WI38 (cell line): ENCODE measurements around the gene HTR1E.

ENCODE experiments used
- H3K4me3 ChIP-seq: 2 replicates; pipeline ENCODE4 v1.5.1; 2011; ENCODE audit warnings: low read depth, mild to moderate bottlenecking, control low read depth, low read length
- TF ChIP-seq, protein P1 (sequence below): IDR thresholded peaks from 2 replicates; pipeline ENCODE4 v1.5.1; 2012; ENCODE audit warnings: low read depth, mild to moderate bottlenecking, control low read depth, low read length

HTR1E gene

DNA sequence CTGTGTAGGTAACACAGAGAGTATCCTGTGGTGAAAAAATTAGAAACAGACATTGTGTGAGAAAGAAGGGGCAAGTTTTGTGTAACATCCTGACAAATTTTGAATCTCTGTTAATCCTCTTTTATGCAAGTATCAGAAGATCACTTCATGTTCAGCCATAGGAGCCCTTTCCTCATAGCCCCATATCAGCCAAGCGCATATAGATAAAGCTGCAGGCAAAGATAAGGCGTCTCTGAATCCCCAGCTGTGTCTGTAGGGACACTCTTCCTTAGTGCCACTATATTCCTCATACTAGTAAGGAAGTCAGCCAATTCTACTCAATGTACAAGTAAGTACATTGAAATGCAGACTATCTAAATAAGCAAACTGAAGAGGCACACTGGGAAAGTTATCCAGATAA is 22.3 kb downstream of the HTR1E start:
- no peak overlapping the region for H3K4me3 ChIP-seq
- TF ChIP-seq, protein P1, sequence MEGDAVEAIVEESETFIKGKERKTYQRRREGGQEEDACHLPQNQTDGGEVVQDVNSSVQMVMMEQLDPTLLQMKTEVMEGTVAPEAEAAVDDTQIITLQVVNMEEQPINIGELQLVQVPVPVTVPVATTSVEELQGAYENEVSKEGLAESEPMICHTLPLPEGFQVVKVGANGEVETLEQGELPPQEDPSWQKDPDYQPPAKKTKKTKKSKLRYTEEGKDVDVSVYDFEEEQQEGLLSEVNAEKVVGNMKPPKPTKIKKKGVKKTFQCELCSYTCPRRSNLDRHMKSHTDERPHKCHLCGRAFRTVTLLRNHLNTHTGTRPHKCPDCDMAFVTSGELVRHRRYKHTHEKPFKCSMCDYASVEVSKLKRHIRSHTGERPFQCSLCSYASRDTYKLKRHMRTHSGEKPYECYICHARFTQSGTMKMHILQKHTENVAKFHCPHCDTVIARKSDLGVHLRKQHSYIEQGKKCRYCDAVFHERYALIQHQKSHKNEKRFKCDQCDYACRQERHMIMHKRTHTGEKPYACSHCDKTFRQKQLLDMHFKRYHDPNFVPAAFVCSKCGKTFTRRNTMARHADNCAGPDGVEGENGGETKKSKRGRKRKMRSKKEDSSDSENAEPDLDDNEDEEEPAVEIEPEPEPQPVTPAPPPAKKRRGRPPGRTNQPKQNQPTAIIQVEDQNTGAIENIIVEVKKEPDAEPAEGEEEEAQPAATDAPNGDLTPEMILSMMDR, result no peak

DNA sequence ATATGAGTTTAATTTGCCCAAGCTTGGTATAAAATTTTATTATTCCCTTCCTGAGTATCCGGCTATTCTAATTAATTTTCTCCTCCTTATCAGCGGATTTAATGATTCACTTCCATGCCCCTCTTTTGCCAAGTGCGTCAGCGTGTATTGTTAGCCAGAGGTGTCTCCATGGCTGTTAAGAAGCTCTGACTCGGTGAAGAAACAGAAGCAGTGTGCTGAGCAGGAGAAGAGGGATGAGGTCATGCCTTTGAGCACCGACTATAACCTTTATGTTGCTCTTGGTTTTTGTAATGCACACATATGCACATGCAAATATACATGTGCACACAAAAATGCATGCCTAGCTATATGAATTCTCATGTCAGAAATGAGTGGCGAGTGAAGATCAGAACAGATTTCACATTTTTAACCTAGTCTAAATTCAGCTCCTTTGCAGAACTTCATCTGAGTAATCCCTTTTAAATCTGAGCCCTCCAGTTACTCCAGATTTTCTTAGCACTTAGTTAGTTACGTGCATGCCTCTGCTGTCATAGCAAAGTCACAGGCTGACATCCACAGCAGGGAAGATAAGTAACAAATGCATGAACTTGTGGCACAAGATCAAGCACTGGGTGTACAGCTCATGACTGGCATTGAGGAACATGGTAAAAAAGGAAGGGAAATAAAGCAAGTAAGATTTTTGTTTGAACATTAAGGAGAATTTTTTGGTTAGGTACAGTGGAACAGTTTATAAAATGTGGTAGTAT is 24.3 kb downstream of the HTR1E start:
- no peak overlapping the region for H3K4me3 ChIP-seq
- TF ChIP-seq, protein P1, result no peak

DNA sequence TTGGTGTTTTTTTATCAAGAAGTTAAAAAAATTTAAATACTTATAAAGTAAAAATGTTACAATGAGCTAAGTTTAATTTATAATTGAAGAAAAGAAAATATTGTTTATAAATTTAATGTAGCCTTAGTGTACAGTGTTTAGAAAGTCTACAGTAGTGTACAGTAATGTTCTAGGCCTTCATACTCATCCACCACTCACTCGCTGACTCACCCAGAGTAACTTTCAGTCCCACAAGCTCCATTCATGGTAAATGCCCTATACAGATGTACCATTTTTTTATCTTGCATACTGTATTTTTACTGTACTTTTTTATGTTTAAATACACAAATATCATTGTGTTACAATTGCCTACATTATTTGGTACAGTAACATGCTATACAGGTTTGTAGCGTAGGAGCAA is 26.0 kb downstream of the HTR1E start:
- no peak overlapping the region for H3K4me3 ChIP-seq
- TF ChIP-seq, protein P1, result no peak

DNA sequence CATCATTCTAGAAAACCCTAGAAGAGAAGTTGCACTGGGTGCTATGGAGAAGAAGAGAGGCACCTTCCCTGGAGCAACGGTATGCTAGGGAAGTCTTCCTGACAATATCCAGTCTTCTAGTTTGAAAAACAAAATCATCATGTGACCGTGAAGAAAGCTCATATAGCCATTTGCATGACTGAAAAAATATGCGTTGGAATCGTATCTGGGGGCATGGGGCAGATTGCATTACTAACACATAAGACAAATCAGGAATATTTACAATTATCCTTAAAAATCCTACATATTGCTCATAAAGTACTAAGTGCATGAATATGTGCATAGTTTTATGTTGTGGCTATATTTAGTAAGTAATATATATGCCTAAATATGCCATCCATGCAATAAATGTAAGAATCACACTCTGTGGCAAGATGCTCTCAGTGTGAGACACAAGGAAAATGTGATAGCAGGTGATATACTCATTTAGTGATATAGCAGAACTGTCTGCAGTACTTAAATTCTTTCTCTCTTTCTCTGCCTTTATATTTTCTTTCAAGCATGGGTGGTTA is 26.8 kb downstream of the HTR1E start:
- no peak overlapping the region for H3K4me3 ChIP-seq
- TF ChIP-seq, protein P1, result no peak

DNA sequence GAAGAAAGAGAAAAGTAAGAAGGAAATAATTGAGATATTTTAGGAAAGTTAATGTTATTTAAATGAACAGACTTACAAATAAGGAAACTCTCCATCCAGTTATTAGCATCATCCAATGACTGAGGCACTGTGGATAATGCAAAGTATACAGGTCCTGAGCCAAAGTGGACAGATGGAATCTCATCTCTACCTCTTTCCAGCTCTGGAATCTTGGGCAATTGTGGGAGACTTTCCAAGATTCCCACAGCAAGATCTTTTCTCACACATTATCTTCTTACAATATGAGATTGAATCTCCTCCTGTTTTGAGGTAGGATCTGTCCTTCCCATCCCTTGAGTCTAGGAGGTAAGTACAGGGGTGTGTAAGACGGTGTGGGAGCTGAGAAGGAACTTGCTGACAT is 28.9 kb downstream of the HTR1E start:
- TF ChIP-seq, protein P1, result no peak
- no peak overlapping the region for H3K4me3 ChIP-seq

DNA sequence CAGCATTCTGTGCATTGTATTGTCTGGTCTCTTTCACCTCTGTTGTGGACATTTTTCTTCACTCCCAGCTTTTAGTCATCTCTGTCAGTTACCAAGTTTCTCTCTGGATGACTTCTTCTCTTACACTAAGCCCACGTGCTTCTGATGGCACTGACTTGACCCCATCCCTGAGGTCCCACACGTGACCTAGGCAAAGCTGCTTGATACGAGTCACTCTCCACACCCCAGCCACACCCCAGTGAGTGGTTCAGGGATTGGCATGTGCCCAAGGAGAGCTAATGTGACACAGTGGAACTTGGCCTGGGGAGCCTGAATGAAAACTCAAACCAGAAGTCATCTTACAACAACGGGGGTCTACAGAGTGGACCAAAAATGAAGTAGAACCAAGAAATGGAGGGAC is 32.2 kb downstream of the HTR1E start:
- TF ChIP-seq, protein P1, result no peak

DNA sequence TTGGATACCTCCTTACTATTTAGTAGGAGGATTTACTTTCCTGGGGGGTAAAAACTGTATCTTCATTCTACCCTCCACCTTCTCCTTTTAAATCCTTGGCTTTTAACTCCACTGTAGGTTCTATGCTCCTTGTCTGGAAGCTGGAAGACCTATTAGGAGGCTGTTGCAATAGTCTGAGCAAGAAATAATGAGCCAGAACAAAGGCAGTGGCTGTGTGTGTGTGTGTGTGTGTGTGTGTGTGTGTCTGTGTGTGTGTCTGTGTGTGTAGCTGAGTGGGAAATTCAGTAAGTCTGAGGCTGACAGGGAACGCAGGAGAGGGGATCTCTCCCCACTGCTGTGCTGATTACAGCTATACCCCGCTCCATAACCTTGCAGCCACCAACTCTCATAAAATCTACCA is 35.8 kb downstream of the HTR1E start:
- TF ChIP-seq, protein P1, result no peak
- no peak overlapping the region for H3K4me3 ChIP-seq

More for the DNA sequence above, 32.2 kb downstream of the HTR1E start:
- H3K4me3 ChIP-seq, result no peak overlapping the region
